VCaP (cell line): Measurements from ENCODE around the gene SART3.

Source experiments
- H3K27ac ChIP-seq: fragments of 450-650 bp; 2 replicates; pipeline ENCODE4 v1.5.1; 2017
- TF ChIP-seq, protein P1 (sequence below): fragments of 450-650 bp; conservative IDR thresholded peaks from 2 replicates; pipeline ENCODE4 v1.5.1; 2017; ENCODE audit warnings: mild to moderate bottlenecking, moderate library complexity

Gene SART3

DNA sequence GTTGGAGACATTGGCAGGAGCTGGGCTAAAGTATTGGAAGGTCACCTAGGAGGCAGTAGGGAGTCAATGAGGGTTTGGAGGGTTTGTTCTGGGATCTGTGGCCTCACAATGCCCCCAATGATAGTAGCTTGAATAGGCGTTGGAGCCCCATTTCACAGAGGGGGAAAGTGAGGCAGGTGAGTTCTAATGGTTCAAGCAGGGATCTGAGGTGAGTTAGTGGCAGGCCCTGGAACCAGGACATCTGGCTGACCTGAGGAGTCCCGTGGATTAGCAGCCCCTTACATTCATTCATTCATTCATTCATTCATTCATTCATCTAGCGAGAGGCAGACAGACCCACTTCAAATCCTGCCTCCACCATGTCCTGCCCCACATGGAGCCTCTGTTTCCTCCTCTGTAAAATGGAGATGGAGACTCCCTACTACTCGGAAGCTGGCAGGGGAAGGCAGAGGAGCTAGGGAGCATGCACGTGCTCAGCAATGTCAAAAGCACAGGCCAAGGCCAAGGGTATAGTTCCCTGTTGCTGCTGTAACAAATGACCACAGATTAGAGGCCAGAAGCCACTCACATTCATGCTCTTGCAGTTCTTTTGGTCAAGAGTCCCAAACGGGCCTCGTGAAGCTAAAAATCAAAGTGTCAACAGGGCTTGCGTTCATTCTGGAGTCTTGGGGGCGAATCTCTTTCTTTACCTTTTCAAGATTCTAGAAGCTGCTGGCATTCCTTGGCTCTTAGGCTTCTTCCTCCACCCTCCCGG lies 39.2 kb upstream of the SART3 start:
- TF ChIP-seq, protein P1, sequence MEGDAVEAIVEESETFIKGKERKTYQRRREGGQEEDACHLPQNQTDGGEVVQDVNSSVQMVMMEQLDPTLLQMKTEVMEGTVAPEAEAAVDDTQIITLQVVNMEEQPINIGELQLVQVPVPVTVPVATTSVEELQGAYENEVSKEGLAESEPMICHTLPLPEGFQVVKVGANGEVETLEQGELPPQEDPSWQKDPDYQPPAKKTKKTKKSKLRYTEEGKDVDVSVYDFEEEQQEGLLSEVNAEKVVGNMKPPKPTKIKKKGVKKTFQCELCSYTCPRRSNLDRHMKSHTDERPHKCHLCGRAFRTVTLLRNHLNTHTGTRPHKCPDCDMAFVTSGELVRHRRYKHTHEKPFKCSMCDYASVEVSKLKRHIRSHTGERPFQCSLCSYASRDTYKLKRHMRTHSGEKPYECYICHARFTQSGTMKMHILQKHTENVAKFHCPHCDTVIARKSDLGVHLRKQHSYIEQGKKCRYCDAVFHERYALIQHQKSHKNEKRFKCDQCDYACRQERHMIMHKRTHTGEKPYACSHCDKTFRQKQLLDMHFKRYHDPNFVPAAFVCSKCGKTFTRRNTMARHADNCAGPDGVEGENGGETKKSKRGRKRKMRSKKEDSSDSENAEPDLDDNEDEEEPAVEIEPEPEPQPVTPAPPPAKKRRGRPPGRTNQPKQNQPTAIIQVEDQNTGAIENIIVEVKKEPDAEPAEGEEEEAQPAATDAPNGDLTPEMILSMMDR: no peak
- no peak overlapping the region for H3K27ac ChIP-seq

DNA sequence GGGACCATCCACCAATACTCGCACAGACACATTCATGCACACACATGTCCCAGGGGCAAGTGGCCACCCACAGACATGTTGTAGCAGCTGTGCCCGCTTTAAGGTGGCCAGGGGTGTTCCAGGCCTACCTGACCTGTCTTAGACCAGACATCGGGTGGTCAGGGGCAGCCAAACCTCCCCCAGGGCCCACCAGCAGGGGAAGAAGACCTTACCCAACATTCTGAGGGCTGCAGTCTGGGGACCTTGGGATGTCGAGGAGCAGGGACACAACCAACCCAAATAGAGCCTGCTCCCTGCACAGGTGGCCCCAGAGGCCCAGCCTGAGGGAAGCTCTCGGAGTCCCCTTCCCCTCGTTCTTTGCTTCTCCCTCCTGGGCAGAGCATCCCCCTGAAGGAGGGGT lies 38.6 kb upstream of the SART3 start:
- TF ChIP-seq, protein P1: no peak
- no peak overlapping the region for H3K27ac ChIP-seq

GRCh38 chr12:108598553-108599250 lies 37.7 kb upstream of the SART3 start:
- TF ChIP-seq, protein P1: no peak
- no peak overlapping the region for H3K27ac ChIP-seq

DNA sequence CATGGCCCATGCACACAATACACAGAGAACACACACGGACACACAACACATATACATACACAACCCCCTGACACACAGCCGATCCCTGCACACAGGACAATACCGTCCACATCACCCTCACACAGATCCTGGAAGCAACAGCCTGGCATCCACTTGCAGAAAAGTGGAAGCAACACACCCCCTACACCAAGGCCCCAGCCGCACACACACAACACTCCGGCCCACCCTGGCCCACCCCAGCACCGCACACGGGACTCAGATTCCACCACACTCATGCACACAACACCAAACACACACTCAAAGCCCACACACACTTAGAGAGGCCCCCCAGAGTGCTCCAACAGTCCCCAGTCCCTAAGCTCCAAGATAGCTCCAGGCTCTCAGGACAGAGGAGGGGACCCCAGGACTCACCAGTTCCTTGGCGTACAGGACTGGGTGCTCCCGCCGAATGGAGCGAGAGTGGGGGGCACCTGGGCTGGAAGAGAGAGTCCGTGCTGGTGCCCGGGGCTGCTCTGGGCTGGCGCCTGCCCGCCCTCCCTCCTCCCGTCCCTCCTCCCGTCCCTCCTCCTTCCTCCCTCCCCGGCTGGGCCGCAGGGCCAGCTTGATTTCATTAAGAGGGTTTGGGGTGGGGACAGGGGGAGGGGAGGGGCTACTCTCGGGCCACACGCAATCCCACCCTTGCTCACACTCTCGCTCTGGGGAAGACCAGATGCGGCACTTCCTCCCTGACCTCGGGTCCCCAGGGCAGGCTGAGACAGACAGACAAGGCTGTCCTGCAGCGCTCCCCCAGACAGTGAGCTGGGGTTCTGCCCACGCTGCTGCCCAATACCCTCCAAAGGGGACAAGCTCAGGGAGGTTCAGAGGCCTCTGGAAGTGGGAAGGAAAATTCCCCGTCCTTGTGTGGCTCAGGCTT lies 36.8 kb upstream of the SART3 start, which contains the start of gene TMEM119:
Gene TMEM119, minus strand, starts transcription at position 526 of the 913 bp plus-strand sequence. CDS start 5,701 bp downstream, outside the sequence.
- TF ChIP-seq, protein P1: no peak
- H3K27ac ChIP-seq: no peak within 1 kb of the TSS

- TF ChIP-seq, protein P1: no peak
Measured at GRCh38 chr12:108596854-108597558, 36.0 kb upstream of the SART3 start.

DNA sequence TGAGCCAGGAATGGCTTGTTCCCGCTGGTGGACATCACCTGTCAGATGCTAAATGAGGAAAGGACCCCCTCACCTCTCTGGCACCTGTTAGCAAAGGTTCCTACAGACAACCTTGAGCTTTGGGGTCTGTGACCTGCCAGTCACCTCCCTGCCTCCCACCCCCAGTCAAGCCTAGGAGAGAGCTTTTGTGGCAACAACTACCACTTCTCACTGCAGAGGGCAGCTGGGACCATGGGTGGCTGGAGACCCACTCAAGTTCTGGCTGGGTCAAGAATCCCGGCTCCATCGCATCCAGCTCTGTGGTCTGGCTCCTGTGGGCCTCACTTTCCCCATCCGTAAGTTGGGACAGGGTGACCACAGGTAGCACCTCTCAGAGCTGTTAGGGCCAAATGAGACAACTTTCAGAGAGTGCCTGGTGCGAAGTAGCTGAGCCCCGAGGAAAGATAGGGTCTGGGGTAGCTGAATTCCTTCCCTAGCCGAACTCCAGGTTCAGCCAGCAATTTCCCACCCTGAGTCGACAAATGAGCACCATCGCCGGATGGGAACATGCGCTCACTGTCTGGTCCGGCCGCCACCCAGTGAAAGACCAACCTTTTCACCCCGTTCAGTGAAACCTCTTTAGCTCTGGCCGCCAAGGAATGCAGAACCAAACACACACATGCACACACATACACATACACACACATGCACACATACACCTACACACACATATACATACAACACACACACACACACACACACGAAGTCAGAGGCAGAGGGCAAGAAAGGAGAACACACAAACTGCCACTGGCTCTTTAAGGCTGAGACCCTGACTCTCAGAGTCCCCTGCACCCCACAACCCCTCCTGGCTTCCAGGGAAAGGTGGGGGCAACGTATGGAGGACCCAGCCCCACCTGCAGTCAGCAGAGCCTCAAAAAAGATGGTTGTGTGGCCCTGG lies 35.0 kb upstream of the SART3 start:
- TF ChIP-seq, protein P1: no peak
- H3K27ac ChIP-seq: no peak overlapping the region

More at GRCh38 chr12:108596854-108597558, 36.0 kb upstream of the SART3 start:
- H3K27ac ChIP-seq: no peak overlapping the region
